SK-N-SH treated with all-trans-retinoic acid at 6 μM for 48 hours (cell line): ENCODE results near the gene MRTFA.

ENCODE experiments used
- ATAC-seq: fragments of 200-7000 bp; cut with Tn5 transposase; 3 replicates; pipeline ENCODE4 v1.9.1; 2020; ENCODE audit warnings: mild to moderate bottlenecking, moderate library complexity
- ARNTL ChIP-seq: fragments of 450-650 bp; formaldehyde crosslinking; IDR thresholded peaks from 2 replicates; pipeline ENCODE4 v1.5.0; 2020; ENCODE audit warnings: low read depth, mild to moderate bottlenecking, moderate library complexity, borderline replicate concordance
- BACH2 ChIP-seq: fragments of 250-450 bp; sonication (Bioruptor Pico); IDR thresholded peaks from 2 replicates; pipeline ENCODE4 v1.9.0; 2021; ENCODE audit warnings: mild to moderate bottlenecking, borderline replicate concordance
- CREB5 ChIP-seq: fragments of 250-450 bp; sonication (Bioruptor Pico); IDR thresholded peaks from 2 replicates; pipeline ENCODE4 v1.5.1; 2020; ENCODE audit warnings: low read depth, mild to moderate bottlenecking, moderate library complexity
- CSDC2 ChIP-seq: fragments of 250-450 bp; sonication (Bioruptor Pico); IDR thresholded peaks from 2 replicates; pipeline ENCODE4 v1.5.0; 2020; ENCODE audit warnings: mild to moderate bottlenecking, moderate library complexity
- CSRNP3 ChIP-seq: fragments of 250-450 bp; sonication (Bioruptor Pico); IDR thresholded peaks from 2 replicates; pipeline ENCODE4 v1.5.1; 2021; ENCODE audit warnings: mild to moderate bottlenecking, moderate library complexity
- ESRRG ChIP-seq: fragments of 250-450 bp; sonication (Bioruptor Pico); IDR thresholded peaks from 2 replicates; pipeline ENCODE4 v1.6.1; 2021; ENCODE audit warnings: mild to moderate bottlenecking
- GLIS3 ChIP-seq: fragments of 250-450 bp; sonication (Bioruptor Pico); IDR thresholded peaks from 2 replicates; pipeline ENCODE4 v1.5.0; 2020; ENCODE audit warnings: mild to moderate bottlenecking, moderate library complexity
- ISL1 ChIP-seq: fragments of 250-450 bp; sonication (Bioruptor Pico); IDR thresholded peaks from 2 replicates; pipeline ENCODE4 v2.1.2; 2022; ENCODE audit warnings: mild to moderate bottlenecking, moderate library complexity
- OSR1 ChIP-seq: fragments of 250-450 bp; sonication (Bioruptor Pico); IDR thresholded peaks from 2 replicates; pipeline ENCODE4 v1.8.0; 2022; ENCODE audit warnings: moderate library complexity, mild to moderate bottlenecking, inconsistent platforms
- PATZ1 ChIP-seq: fragments of 250-450 bp; sonication (Bioruptor Pico); IDR thresholded peaks from 2 replicates; pipeline ENCODE4 v1.8.0; 2020; ENCODE audit warnings: mild to moderate bottlenecking, moderate library complexity, borderline replicate concordance
- POU6F1 ChIP-seq: fragments of 250-450 bp; sonication (Bioruptor Pico); IDR thresholded peaks from 2 replicates; pipeline ENCODE4 v1.8.0; 2021; ENCODE audit warnings: low read depth, mild to moderate bottlenecking, moderate library complexity, borderline replicate concordance
- RARB ChIP-seq: fragments of 250-450 bp; sonication (Bioruptor Pico); IDR thresholded peaks from 2 replicates; pipeline ENCODE4 v1.8.0; 2021; ENCODE audit warnings: mild to moderate bottlenecking, moderate library complexity
- SNAI2 ChIP-seq: fragments of 250-450 bp; sonication (Bioruptor Pico); IDR thresholded peaks from 2 replicates; pipeline ENCODE4 v1.5.0; 2020; ENCODE audit warnings: mild to moderate bottlenecking, moderate library complexity
- TOX ChIP-seq: fragments of 250-450 bp; sonication (Bioruptor Pico); IDR thresholded peaks from 2 replicates; pipeline ENCODE4 v1.8.0; 2021; ENCODE audit warnings: mild to moderate bottlenecking, moderate library complexity, borderline replicate concordance
- TSHZ2 ChIP-seq: fragments of 250-450 bp; sonication (Bioruptor Pico); IDR thresholded peaks from 2 replicates; pipeline ENCODE4 v1.5.0; 2020; ENCODE audit warnings: mild to moderate bottlenecking, moderate library complexity
- ZC3H10 ChIP-seq: fragments of 250-450 bp; sonication (Bioruptor Pico); IDR thresholded peaks from 2 replicates; pipeline ENCODE4 v1.5.1; 2021; ENCODE audit warnings: mild to moderate bottlenecking, moderate library complexity
- ZFP3 ChIP-seq: fragments of 250-450 bp; sonication (Bioruptor Pico); IDR thresholded peaks from 2 replicates; pipeline ENCODE4 v1.5.0; 2020; ENCODE audit warnings: mild to moderate bottlenecking, moderate library complexity
- ZFP30 ChIP-seq: fragments of 450-650 bp; formaldehyde crosslinking; IDR thresholded peaks from 2 replicates; pipeline ENCODE4 v1.5.0; 2022; ENCODE audit warnings: mild to moderate bottlenecking, moderate library complexity
- ZNF565 ChIP-seq: fragments of 450-650 bp; formaldehyde crosslinking; conservative IDR thresholded peaks from 2 replicates; pipeline ENCODE4 v1.5.0; 2020; ENCODE audit warnings: low read depth, mild to moderate bottlenecking, moderate library complexity
- ZNF70 ChIP-seq: fragments of 450-650 bp; formaldehyde crosslinking; IDR thresholded peaks from 2 replicates; pipeline ENCODE4 v1.5.0; 2020; ENCODE audit warnings: mild to moderate bottlenecking, moderate library complexity
- ZNF8 ChIP-seq: fragments of 450-650 bp; formaldehyde crosslinking; IDR thresholded peaks from 2 replicates; pipeline ENCODE4 v1.5.0; 2020; ENCODE audit warnings: mild to moderate bottlenecking, moderate library complexity

Gene MRTFA

GRCh38 chr22:40522141-40522540 lies 114.4 kb downstream of the MRTFA start:
- no peak for TF ChIP-seq ESRRG
- no peak for TF ChIP-seq CREB5 (CRISPR knock-in tag)
- TF ChIP-seq RARB (CRISPR knock-in tag) = no peak
- no peak for TF ChIP-seq ISL1
- TF ChIP-seq CSRNP3 (CRISPR knock-in tag) = no peak
- no peak for TF ChIP-seq ZC3H10
- no peak for TF ChIP-seq POU6F1
- no peak for TF ChIP-seq ZFP30 (CRISPR knock-in tag)
- TF ChIP-seq TOX (CRISPR knock-in tag) = no peak
- no peak for TF ChIP-seq CSDC2 (CRISPR knock-in tag)
- no peak for TF ChIP-seq ZNF70 (CRISPR knock-in tag)
- TF ChIP-seq ZNF8 = no peak
- TF ChIP-seq ZNF565 (CRISPR knock-in tag) = no peak
- TF ChIP-seq BACH2 = no peak
- TF ChIP-seq GLIS3 = no peak
- TF ChIP-seq PATZ1 = no peak
- TF ChIP-seq TSHZ2 (CRISPR knock-in tag) = no peak
- TF ChIP-seq OSR1 (CRISPR knock-in tag) = no peak
- TF ChIP-seq SNAI2 (CRISPR knock-in tag) = no peak
- TF ChIP-seq ZFP3 (CRISPR knock-in tag) = no peak
- no peak for ATAC-seq

- ATAC-seq = no peak
- TF ChIP-seq BACH2 = no peak
- no peak for TF ChIP-seq ZNF70 (CRISPR knock-in tag)
- no peak for TF ChIP-seq ZC3H10
- TF ChIP-seq ZNF565 (CRISPR knock-in tag) = no peak
- TF ChIP-seq OSR1 (CRISPR knock-in tag) = no peak
- no peak for TF ChIP-seq TSHZ2 (CRISPR knock-in tag)
- TF ChIP-seq SNAI2 (CRISPR knock-in tag) = no peak
- TF ChIP-seq ZNF8 = no peak
- no peak for TF ChIP-seq CSRNP3 (CRISPR knock-in tag)
- TF ChIP-seq ESRRG = no peak
- TF ChIP-seq GLIS3 = no peak
- TF ChIP-seq ARNTL (CRISPR knock-in tag) = no peak
Observed at GRCh38 chr22:40521046-40521445, 115.5 kb downstream of the MRTFA start.
